Smooth muscle cell (in vitro differentiated cells): ENCODE results near the gene PLEKHF1. TPM values are rescaled to one million over a fixed set of nuclear protein-coding genes. Genes with fewer than 3 reads are reported as not detected.
"Not testable (repeated sequence)": the region's sequence is repeated elsewhere in the genome, so short reads cannot be mapped to it uniquely, and the experiment has no call there.

Experiments used
- DNase-seq: peaks from one replicate; lab custom pipeline; 2025; ENCODE audit not compliant: unreplicated experiment; lab: John Stamatoyannopoulos, UW
- H2AFZ ChIP-seq: fragments of 200-600 bp; sonication (generic); 2 replicates; pipeline ENCODE4 v1.6.0; 2016; ENCODE audit warnings: antibody characterized with exemption, low read depth, mild to moderate bottlenecking
- H3F3A ChIP-seq: fragments of 200-600 bp; sonication (generic); 2 replicates; pipeline ENCODE4 v1.6.0; 2017; ENCODE audit warnings: antibody characterized with exemption, low read depth
- H3K27ac ChIP-seq: fragments of 200-600 bp; sonication (generic); 2 replicates; pipeline ENCODE4 v1.5.1; 2016; ENCODE audit warnings: low read depth, mild to moderate bottlenecking
- H3K27me3 ChIP-seq: fragments of 200-600 bp; sonication (generic); 2 replicates; pipeline ENCODE4 v1.6.1; 2016; ENCODE audit warnings: low read depth, mild to moderate bottlenecking
- H3K36me3 ChIP-seq: fragments of 200-600 bp; sonication (generic); 2 replicates; pipeline ENCODE4 v1.5.1; 2016; ENCODE audit warnings: low read depth
- H3K4me1 ChIP-seq: fragments of 200-600 bp; sonication (generic); 2 replicates; pipeline ENCODE4 v1.5.1; 2016; ENCODE audit warnings: low read depth
- H3K4me2 ChIP-seq: fragments of 200-600 bp; sonication (generic); 2 replicates; pipeline ENCODE4 v1.6.0; 2016; ENCODE audit warnings: mild to moderate bottlenecking
- H3K4me3 ChIP-seq: fragments of 200-600 bp; sonication (generic); 2 replicates; pipeline ENCODE4 v1.5.1; 2016; ENCODE audit warnings: mild to moderate bottlenecking
- H3K79me2 ChIP-seq: fragments of 200-600 bp; sonication (generic); 2 replicates; pipeline ENCODE4 v1.6.0; 2016; ENCODE audit warnings: low read depth, mild to moderate bottlenecking
- H3K9ac ChIP-seq: fragments of 200-600 bp; sonication (generic); 2 replicates; pipeline ENCODE4 v1.6.0; 2016; ENCODE audit warnings: low read depth
- H3K9me3 ChIP-seq: fragments of 200-600 bp; sonication (generic); replicated peaks from 2 replicates; pipeline ENCODE4 v1.5.1; 2016; ENCODE audit warnings: low read depth
- H4K20me1 ChIP-seq: fragments of 200-600 bp; sonication (generic); 2 replicates; pipeline ENCODE4 v1.6.0; 2016; ENCODE audit warnings: low read depth
- WGBS: methylation state at CpG from one replicate; pipeline ENCODE4 v1.1.7; 2016; ENCODE audit warnings: low lambda C conversion rate; 5-methylcytosine and 5-hydroxymethylcytosine counted together
- polyA plus RNA-seq: library from polyadenylated mRNA; unstranded; fragments of >200 nt; fragmentation: Nextera tagmentation; extraction: Ambion mirVana; gene quantifications from 2 replicates; pipeline ENCODE4 v1.2.1, GENCODE V29; 2016
- total RNA-seq: library from RNA; depleted of rRNA; stranded (reverse); fragments of >200 nt; gene quantifications from 2 replicates; pipeline ENCODE4 v1.2.3, GENCODE V29; 2014
- TF ChIP-seq, protein P1 (sequence below): fragments of 200-600 bp; sonication (generic); IDR thresholded peaks from 2 replicates; pipeline ENCODE4 v1.5.1; 2017; ENCODE audit warnings: borderline replicate concordance, mild to moderate bottlenecking, antibody characterized with exemption; ENCODE audit not compliant: insufficient read depth, poor library complexity, severe bottlenecking

PLEKHF1 gene
- total and polyA plus RNA-seq, 2 experiments from 2014 or later: 2.2 to 4.0 TPM

DNA sequence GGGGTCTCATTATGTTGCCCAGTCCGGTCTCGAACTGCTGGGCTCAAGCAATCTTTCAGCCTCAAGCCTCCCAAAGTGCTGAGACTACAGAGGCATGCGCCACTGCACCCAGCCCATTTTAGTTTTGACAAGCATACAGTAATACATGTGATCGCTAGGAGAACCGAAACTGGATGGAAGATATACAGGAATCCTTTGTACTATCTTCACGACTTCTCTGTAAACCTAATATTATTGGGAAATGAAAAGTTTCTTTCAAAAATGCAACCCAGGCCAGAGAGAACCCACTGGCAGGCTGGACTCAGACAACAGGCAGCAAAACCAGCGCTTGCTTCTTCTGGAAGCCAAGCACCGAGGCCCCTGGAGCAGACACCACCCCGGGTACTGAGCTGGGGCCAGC, 40.4 kb downstream of the PLEKHF1 start:
- Histone ChIP-seq H3K4me2 (no peak overlapping the region), H2AFZ (no peak overlapping the region), H3K27ac (no peak overlapping the region), H3K9ac (no peak overlapping the region), H3F3A (no peaks in the 10 kb centered on the region), H3K4me1 (no peaks in the 10 kb centered on the region), H3K36me3 (no peaks in the 10 kb centered on the region), H3K79me2 (peaks cover 4% of the 10 kb centered on the region), H3K4me3 (no peak overlapping the region), H4K20me1 (peaks cover 37% of the 10 kb centered on the region), H3K9me3 (no peaks in the 10 kb centered on the region), H3K27me3 (no peaks in the 10 kb centered on the region)
- DNase-seq: no peak
- TF ChIP-seq, protein P1, sequence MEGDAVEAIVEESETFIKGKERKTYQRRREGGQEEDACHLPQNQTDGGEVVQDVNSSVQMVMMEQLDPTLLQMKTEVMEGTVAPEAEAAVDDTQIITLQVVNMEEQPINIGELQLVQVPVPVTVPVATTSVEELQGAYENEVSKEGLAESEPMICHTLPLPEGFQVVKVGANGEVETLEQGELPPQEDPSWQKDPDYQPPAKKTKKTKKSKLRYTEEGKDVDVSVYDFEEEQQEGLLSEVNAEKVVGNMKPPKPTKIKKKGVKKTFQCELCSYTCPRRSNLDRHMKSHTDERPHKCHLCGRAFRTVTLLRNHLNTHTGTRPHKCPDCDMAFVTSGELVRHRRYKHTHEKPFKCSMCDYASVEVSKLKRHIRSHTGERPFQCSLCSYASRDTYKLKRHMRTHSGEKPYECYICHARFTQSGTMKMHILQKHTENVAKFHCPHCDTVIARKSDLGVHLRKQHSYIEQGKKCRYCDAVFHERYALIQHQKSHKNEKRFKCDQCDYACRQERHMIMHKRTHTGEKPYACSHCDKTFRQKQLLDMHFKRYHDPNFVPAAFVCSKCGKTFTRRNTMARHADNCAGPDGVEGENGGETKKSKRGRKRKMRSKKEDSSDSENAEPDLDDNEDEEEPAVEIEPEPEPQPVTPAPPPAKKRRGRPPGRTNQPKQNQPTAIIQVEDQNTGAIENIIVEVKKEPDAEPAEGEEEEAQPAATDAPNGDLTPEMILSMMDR: no peak
- WGBS: 96% methylated on average over 9 of the region's 9 CpGs

DNA sequence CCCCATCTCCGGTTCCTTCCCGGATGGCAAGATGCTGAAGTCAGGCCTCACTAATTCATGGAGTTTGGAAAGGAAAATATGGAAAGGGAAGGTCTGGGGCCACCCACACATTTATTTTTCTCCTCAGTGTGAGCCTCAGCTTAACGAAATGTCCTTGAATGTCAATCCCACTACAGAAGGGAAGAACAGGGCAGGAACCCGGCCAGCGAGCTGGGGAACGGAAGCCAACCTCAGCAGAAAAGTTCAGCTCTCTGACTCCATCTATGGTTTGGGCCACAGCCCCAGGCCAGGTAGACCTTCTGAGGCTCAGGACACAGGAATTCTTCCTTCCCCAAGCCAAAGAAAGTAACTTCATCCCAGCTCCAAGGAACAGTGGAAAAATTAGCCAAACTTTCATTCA, 41.4 kb downstream of the PLEKHF1 start:
- H3K27ac ChIP-seq: no peak overlapping the region
- H3K79me2 ChIP-seq: peaks cover 12% of the 10 kb centered on the region
- no peaks in the 10 kb centered on the region for H3F3A ChIP-seq
- no peaks in the 10 kb centered on the region for H3K27me3 ChIP-seq
- H3K9me3 ChIP-seq: no peaks in the 10 kb centered on the region
- no peak overlapping the region for H3K4me2 ChIP-seq
- WGBS: 97% methylated on average over 6 of the region's 6 CpGs
- H3K36me3 ChIP-seq: no peaks in the 10 kb centered on the region
- H3K4me3 ChIP-seq: no peak overlapping the region
- no peak overlapping the region for H3K9ac ChIP-seq
- peaks cover 43% of the 10 kb centered on the region for H4K20me1 ChIP-seq
- H2AFZ ChIP-seq: no peak overlapping the region
- no peaks in the 10 kb centered on the region for H3K4me1 ChIP-seq
- DNase-seq: no peak
- TF ChIP-seq, protein P1: no peak

DNA sequence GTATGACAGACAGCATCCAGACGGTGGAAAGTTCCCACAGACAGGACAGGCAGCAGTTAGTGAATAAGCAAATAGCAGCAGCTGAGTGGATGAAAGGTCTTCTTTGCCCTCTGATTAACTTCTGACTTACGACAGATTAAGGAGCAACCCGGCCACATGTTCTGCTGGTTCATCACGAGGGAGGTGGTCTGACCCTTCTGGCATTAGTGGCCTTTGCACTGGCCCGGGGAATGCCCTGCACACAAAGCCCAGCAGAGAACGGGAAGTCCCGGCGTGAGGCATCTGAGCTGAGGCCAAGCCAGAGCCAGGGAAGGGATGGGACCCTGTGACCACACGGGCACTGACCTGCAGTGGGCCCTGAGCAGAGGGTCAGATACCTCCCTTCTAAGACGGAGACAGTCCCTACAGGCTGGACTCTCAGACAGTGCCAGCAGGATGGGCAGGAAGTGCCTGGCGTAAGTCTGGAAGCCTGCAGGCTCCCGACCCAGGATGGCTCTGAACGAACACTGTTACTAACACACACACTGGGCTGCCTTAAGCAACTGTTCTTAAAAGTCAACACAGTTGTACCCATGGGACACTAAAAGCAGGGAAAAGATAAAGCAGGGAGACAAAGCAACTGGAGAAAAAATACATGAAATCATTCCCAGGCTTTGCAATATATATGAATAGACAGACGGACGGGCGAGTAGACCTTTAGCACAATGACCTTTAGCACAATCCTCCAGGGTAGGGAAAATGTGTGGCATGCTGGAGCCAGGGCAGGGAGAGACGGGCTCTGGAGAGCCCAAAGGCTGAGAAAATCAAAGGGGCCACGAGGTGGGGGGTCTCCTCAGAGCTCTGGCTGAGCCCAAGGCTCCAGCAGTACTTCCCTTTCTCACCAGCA, 43.5 kb downstream of the PLEKHF1 start:
- 81% methylated on average over 18 of the region's 18 CpGs for WGBS
- peaks cover 43% of the 10 kb centered on the region for H4K20me1 ChIP-seq
- H2AFZ ChIP-seq: no peak overlapping the region
- no peaks in the 10 kb centered on the region for H3K36me3 ChIP-seq
- DNase-seq: no peak
- H3F3A ChIP-seq: no peaks in the 10 kb centered on the region
- no peak overlapping the region for H3K4me3 ChIP-seq
- H3K9ac ChIP-seq: no peak overlapping the region
- H3K27me3 ChIP-seq: no peaks in the 10 kb centered on the region
- H3K79me2 ChIP-seq: peaks cover 32% of the 10 kb centered on the region
- H3K4me2 ChIP-seq: no peak overlapping the region
- no peaks in the 10 kb centered on the region for H3K9me3 ChIP-seq
- TF ChIP-seq, protein P1: no peak
- no peak overlapping the region for H3K27ac ChIP-seq
- no peaks in the 10 kb centered on the region for H3K4me1 ChIP-seq

DNA sequence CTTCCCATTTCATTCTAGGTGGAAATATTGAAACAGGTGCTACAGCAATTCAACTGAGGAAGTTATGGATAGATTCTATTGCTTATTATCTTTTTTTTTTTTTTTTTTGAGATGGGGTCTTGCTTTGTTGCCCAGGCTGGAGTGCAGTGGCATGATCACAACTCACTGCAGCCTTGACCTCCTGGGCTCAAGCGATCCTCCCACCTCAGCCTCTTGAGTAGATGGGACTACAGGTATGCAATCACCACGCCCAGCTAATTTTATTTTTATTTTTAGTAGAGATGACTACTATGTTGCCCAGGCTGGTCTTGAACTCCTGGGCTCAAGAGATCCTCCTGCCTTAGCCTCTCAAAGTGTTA, 44.2 kb downstream of the PLEKHF1 start:
- not testable (repeated sequence) for H3K9me3 ChIP-seq, H2AFZ ChIP-seq, H3K4me1 ChIP-seq, H3K27me3 ChIP-seq, H3F3A ChIP-seq, H3K4me2 ChIP-seq, H3K9ac ChIP-seq, H3K36me3 ChIP-seq, H3K27ac ChIP-seq, H3K4me3 ChIP-seq, DNase-seq
- Histone ChIP-seq H3K79me2 (peaks cover 37% of the 10 kb centered on the region), H4K20me1 (peaks cover 42% of the 10 kb centered on the region)
- WGBS: 94% methylated on average over 2 of the region's 2 CpGs
